Neural progenitor cell (in vitro differentiated cells): ENCODE results near the gene ZFP90.

Experiments used
- CTCF ChIP-seq: fragments of 200-600 bp; sonication (generic); IDR thresholded peaks from 2 replicates; pipeline ENCODE4 v1.5.1; 2017; ENCODE audit warnings: antibody characterized with exemption, mild to moderate bottlenecking
- EZH2 ChIP-seq: fragments of 200-600 bp; sonication (generic); IDR thresholded peaks from 2 replicates; pipeline ENCODE4 v1.6.1; 2017; ENCODE audit warnings: antibody characterized with exemption, mild to moderate bottlenecking, moderate library complexity
- EZH2phosphoT487 ChIP-seq: fragments of 200-600 bp; sonication (generic); IDR thresholded peaks from 2 replicates; pipeline ENCODE4 v1.6.1; 2017; ENCODE audit warnings: antibody characterized with exemption

- TF ChIP-seq CTCF (peak; percentile 91), EZH2 (no peak), EZH2phosphoT487 (no peak)
These were observed 10.3 kb upstream of the ZFP90 start for GRCh38 chr16:68528686-68529379.
